GM19043 (cell line): ENCODE results near the gene ZNF511.

Experiments used
- ATAC-seq: cut with Tn5 transposase; IDR thresholded peaks from one replicate; pipeline ENCODE4 v1.9.1; 2021; ENCODE audit warnings: low read depth; ENCODE audit not compliant: unreplicated experiment

ZNF511 gene

DNA sequence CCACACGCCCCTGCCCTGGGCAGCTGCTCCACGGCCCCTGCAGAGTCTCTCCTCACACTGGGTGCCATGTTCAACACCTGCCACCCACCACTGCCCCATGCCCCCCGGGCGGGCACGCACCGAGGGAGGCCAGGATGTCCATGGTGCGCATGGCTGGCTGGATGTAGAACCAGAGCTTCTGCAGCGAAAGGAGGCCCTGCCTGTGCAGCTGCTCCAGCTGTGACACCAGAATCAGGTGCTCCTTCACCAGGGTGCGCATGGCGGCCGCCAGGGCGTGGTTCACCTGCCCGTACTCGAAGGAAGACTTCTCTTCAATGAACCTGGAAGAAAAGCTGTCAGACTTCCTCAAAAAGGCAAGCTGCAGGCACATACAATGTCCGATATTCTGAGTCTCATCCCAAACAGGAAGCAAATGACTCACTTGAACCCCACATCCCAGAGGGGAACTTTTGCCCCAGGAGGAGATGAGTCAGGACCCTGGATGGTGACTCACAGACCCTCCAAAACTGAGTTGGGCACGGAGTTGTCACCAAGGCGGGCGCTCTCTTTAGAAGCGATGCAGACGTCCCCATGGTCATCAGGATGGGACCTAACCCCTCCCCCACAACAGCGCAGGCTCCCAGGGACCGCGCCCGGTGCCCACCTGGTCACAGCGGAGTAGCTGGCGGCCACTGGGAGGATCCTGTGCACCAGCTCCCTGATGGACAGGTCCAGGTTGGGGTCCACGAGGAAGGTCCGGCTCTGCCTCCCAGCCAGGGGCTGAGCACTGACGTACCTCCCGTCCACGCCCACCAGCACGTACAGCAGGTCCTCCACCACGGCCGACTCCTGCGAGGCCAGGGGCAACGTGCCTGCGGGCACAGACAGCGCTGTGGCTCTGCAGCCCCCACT is 15.6 kb upstream of the ZNF511 start:
- ATAC-seq, result no peak

GRCh38 chr10:133293810-133294119 is 14.9 kb upstream of the ZNF511 start:
- ATAC-seq, result no peak

- ATAC-seq, result no peak
Observed at GRCh38 chr10:133294189-133294588, 14.5 kb upstream of the ZNF511 start.

DNA sequence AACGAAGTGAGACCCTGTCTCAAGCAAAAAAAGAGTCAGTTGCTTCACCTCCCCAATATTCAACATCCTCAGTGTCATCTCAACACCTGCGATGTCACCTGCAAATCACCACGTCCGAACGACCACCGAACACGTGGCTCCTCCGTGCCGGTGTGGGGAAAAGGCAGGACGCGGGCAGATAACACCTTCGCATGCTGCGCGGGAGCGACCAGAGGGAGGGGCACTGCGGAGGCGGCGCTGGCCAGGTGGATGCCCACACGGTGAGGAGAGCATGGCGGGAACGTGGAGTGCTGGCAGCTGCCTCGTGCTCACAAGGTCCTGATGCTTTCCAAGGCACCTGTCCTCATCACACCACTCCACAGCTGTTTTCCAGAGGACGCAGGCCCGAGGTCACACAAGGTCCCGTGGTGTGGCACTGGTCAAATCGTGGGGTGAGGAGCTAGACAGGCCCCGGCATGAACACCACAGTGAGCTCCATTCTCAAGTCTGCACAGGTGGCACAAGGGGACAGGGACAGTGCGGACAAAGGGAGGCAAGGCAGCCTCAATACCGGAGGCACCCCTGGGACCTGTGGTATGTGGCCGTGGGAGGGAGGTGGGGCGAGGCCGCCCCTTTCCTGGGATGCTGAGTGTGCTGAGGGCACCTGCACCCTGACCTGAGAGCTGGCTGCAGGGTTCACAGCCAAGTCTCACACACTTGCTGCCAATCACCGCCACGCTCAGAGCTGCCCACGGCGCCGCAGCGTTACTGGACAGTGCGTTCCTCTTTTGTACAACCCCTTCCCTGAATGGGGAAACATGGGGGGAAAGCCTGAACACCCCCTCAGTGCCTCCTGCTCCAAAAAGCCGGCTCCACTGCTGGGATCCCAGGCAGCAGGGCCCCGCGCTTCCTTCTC is 13.0 kb upstream of the ZNF511 start:
- no peak for ATAC-seq

- ATAC-seq, result no peak
Observed at GRCh38 chr10:133297504-133297903, 11.2 kb upstream of the ZNF511 start.

DNA sequence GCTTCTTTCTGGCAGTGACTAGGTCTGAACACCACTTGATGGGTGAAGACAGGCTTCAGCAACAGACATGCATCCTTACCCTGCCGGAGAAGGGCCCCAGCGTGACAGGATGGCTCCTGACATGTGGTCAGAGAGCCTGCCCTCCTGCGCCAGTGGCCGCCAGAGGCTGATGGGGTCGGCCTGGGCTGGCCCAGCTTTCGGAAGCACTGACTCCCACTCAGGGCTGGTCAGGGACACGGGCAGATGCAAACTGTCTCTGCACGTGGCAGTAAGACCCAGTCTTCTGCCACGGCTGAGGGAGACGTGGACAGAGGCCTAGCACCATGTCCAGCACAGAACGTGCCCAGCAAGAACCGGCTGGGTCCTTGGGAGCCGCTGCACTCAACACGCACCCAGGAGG is 10.2 kb upstream of the ZNF511 start:
- ATAC-seq, result no peak

GRCh38 chr10:133299224-133299623 is 9.5 kb upstream of the ZNF511 start:
- no peak for ATAC-seq

GRCh38 chr10:133299738-133300137 is 9.0 kb upstream of the ZNF511 start:
- no peak for ATAC-seq

- no peak for ATAC-seq
Observed at GRCh38 chr10:133302230-133302629, 6.5 kb upstream of the ZNF511 start.

DNA sequence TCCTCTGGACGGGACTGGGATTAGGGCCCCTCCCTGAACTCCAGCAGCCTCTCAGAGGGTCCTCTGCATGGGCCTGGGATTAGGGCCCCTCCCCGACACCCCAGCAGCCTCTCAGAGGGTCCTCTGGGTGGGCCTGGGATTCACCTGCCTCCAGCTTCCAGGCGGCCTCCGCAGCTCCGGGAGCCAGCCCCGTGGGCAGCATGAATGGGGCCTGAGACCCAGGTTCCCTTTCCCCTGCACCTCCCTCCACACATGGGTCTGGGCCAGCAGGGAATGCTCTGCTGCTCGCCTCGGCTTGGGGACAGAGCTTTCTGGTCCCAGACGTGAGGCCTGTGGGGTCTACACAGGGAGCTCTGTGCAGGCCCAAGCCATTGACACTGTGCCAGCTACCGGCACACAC is 5.5 kb upstream of the ZNF511 start:
- ATAC-seq, result no peak

DNA sequence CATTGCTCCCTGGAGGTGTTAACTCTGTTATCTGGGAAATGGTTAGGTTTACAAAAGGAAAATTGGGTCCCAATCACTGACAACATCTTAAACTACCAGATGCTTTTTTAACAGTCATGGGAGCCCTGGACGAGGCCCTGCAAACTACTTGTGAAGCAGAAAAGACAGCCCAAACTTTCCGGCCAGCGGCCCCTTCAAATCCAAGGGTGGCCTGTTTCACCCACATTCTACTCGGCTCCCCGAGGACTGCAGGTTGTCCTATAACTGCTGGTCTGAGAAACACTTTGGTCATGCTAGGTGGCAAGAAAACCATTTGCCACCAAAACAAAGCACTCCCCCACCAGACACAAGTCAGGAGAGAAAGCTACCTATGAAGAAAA is 2.6 kb upstream of the ZNF511 start:
- no peak for ATAC-seq

GRCh38 chr10:133306941-133307379 is 1.8 kb upstream of the ZNF511 start:
- ATAC-seq, result no peak

- peak; percentile 41 for ATAC-seq
Observed at GRCh38 chr10:133307776-133308420, 816 bp upstream of the ZNF511 start.

DNA sequence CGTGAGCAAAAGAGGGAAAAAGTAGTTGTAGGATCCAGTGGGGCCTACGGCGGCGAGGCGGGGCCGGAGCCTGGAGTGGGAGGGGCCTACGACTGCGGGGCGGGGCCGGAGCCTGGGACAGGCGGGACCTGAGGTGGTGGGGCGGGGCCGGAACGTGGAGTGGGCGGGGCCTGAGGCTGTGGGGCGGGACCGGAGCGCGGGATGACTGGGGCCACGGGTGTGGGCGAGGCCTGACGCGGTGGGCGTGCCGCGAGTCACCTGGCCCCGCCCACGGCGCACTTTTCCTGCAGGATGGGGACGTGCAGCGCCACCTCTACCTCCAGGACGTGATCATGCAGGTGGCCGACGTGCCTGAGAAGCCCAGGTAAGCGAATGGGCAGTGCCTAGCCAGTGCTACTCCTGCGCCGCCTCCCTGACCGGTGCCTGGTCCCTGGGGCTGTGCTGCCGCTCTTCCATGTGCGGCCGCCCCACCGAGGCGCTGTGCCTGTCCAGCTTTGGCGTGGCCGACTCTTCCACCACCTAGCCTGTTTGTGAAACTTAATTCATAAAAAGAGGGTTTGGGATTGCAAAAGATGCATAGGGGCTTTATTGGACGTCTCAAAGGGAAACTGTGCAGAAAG is 496 bp downstream of the ZNF511 start:
- peak; percentile 58 for ATAC-seq

GRCh38 chr10:133309720-133310398 is 1.1 kb downstream of the ZNF511 start:
- no peak for ATAC-seq

GRCh38 chr10:133310399-133310755 is 1.7 kb downstream of the ZNF511 start:
- no peak for ATAC-seq

- no peak for ATAC-seq
Observed at GRCh38 chr10:133310789-133311188, 2.1 kb downstream of the ZNF511 start.

GRCh38 chr10:133311570-133311969 is 2.9 kb downstream of the ZNF511 start:
- ATAC-seq, result no peak

GRCh38 chr10:133312016-133312768 is 3.5 kb downstream of the ZNF511 start:
- no peak for ATAC-seq

- ATAC-seq, result no peak
Observed at GRCh38 chr10:133312769-133313145, 4.0 kb downstream of the ZNF511 start.
